K562 (cell line): ENCODE results near the gene CBLN2. TPM values are rescaled to one million over a fixed set of nuclear protein-coding genes. Genes with fewer than 3 reads are reported as not detected.

ENCODE experiments used
- ATAC-seq: fragments of 200-7000 bp; cut with Tn5 transposase; 3 replicates; pipeline ENCODE4 v1.9.1; 2020; ENCODE audit warnings: moderate library complexity
- BruUV-seq: library from RNA; stranded (reverse); fragments of 400-500 nt; replicated peaks from 2 replicates; lab custom pipeline; 2021; lab: Mats Ljungman, UMichigan
- CTCF ChIA-PET: fragments of 300-600 bp; formaldehyde crosslinking; extraction: SDS; loops from one replicate; lab custom pipeline; 2021; ENCODE audit warnings: low intra/inter-chr PET ratio; lab: Yijun Ruan, JAX
- POLR2A ChIA-PET: fragments of 300-600, 350-650 bp; sonication (Branson Sonifier 250); formaldehyde crosslinking; extraction: SDS; loops from one replicate; lab custom pipeline; 2021; ENCODE audit warnings: antibody characterized with exemption, inconsistent platforms; lab: Yijun Ruan, JAX
- DNase-seq, 4 experiments: peaks; one replicate each; pipeline versions ENCODE4 v3.0.0 to v3.0.0-alpha.2; 2011 to 2018; ENCODE audit warnings: low spot score in 3 of 4, mixed read lengths in 3 of 4; ENCODE audit errors: extremely low read depth in 1 of 4
- FAIRE-seq: peaks from 2 replicates; lab custom pipeline; 2011; peaks lifted over from hg19 to GRCh38; lab: Jason Lieb, UNC
- H2AFZ ChIP-seq: 2 replicates; pipeline ENCODE4 v1.6.0; 2011; ENCODE audit warnings: low read depth, low read length, control low read depth, inconsistent platforms
- H3K27ac ChIP-seq: fragments of 200-600 bp; 3 replicates; pipeline ENCODE4 v1.8.0; 2011; ENCODE audit warnings: low read depth, mild to moderate bottlenecking, control low read depth, inconsistent platforms, low read length, moderate library complexity, mixed read lengths; ENCODE audit errors: extremely low read depth
- H3K27me3 ChIP-seq, 2 experiments: fragments of 300-600 bp in 1 of 2; 2 replicates in 1 of 2; 3 replicates in 1 of 2; pipeline versions ENCODE4 v1.6.0 to v1.8.0; 2011; ENCODE audit warnings: inconsistent platforms in 2 of 2, low read length in 2 of 2, mild to moderate bottlenecking in 1 of 2, mixed read lengths in 1 of 2, moderate library complexity in 1 of 2; ENCODE audit not compliant: control insufficient read depth in 2 of 2, insufficient read depth in 2 of 2
- H3K36me3 ChIP-seq: fragments of 300-600 bp; 3 replicates; pipeline ENCODE4 v1.8.0; 2011; ENCODE audit warnings: mild to moderate bottlenecking, low read length, inconsistent platforms; ENCODE audit not compliant: control insufficient read depth, insufficient read depth
- H3K4me1 ChIP-seq, 2 experiments: fragments of 200-600 bp in 1 of 2; replicated peaks in 1 of 2; 2 replicates in 1 of 2; 3 replicates in 1 of 2; pipeline versions ENCODE4 v1.5.1 to v1.8.0; 2011; ENCODE audit warnings: inconsistent platforms in 2 of 2, low read length in 2 of 2, mild to moderate bottlenecking in 1 of 2, mixed read lengths in 1 of 2, moderate library complexity in 1 of 2; ENCODE audit not compliant: control insufficient read depth in 2 of 2, insufficient read depth in 2 of 2
- H3K4me2 ChIP-seq: 2 replicates; pipeline ENCODE4 v1.6.1; 2011; ENCODE audit warnings: low read length, control low read depth, inconsistent platforms, mixed read lengths; ENCODE audit not compliant: insufficient read depth
- H3K4me3 ChIP-seq: fragments of 200-600 bp; sonication (generic), shearing (Covaris generic); 2 replicates; pipeline ENCODE4 v1.5.1; 2016; ENCODE audit warnings: control low read depth, inconsistent platforms
- H3K79me2 ChIP-seq: fragments of 200-600 bp; 3 replicates; pipeline ENCODE4 v1.8.0; 2011; ENCODE audit warnings: low read length, inconsistent platforms; ENCODE audit not compliant: control insufficient read depth, insufficient read depth
- H3K9ac ChIP-seq, 2 experiments: 2 replicates each; pipeline versions ENCODE4 v1.6.0 to v1.6.1; 2011; ENCODE audit warnings: low read depth in 2 of 2, low read length in 2 of 2, control low read depth in 1 of 2, inconsistent platforms in 1 of 2, mild to moderate bottlenecking in 1 of 2, mixed read lengths in 1 of 2; ENCODE audit not compliant: insufficient read depth in 1 of 2
- H3K9me1 ChIP-seq: one replicate; pipeline ENCODE4 v1.6.0; 2011; ENCODE audit warnings: inconsistent platforms, mild to moderate bottlenecking, low read length, moderate library complexity; ENCODE audit not compliant: control insufficient read depth, insufficient read depth
- H3K9me3 ChIP-seq: replicated peaks from 2 replicates; pipeline ENCODE4 v1.5.1; 2011; ENCODE audit warnings: low read depth, low read length, inconsistent platforms; ENCODE audit not compliant: control insufficient read depth, insufficient read depth
- H4K20me1 ChIP-seq: replicated peaks from 2 replicates; pipeline ENCODE4 v1.6.1; 2011; ENCODE audit warnings: low read length, inconsistent platforms, mixed read lengths; ENCODE audit not compliant: control insufficient read depth, insufficient read depth
- ARID3A ChIP-seq: IDR thresholded peaks from 2 replicates; pipeline ENCODE4 v1.6.1; 2012; ENCODE audit warnings: low read depth, low read length, improper control_type of control experiment, borderline replicate concordance
- CREB1 ChIP-seq, 2 experiments: sonication (generic) in 1 of 2; formaldehyde crosslinking in 1 of 2; IDR thresholded peaks; 2 replicates each; pipeline versions ENCODE4 v1.6.1 to v1.8.0; 2012 to 2022; ENCODE audit warnings: inconsistent platforms in 1 of 2, mild to moderate bottlenecking in 1 of 2, missing genetic modification reagents in 1 of 2, moderate library complexity in 1 of 2
- NCOA2 ChIP-seq, 2 experiments: fragments of 450-650 bp; IDR thresholded peaks; 2 replicates each; pipeline ENCODE4 v1.6.1; 2018; ENCODE audit warnings: mild to moderate bottlenecking in 2 of 2, moderate library complexity in 1 of 2; ENCODE audit not compliant: partially characterized antibody in 2 of 2
- PRPF4 ChIP-seq: fragments of 200-400 bp; formaldehyde crosslinking; IDR thresholded peaks from one replicate; pipeline ENCODE4 v1.6.1; 2017; ENCODE audit warnings: low read length, low read depth, mild to moderate bottlenecking; ENCODE audit not compliant: insufficient read depth, poor library complexity, severe bottlenecking
- PTBP1 ChIP-seq: fragments of 200-400 bp; formaldehyde crosslinking; IDR thresholded peaks from 2 replicates; pipeline ENCODE4 v1.6.1; 2017; ENCODE audit warnings: low read depth, low read length
- SP2 ChIP-seq: IDR thresholded peaks from 2 replicates; pipeline ENCODE4 v1.6.1; 2011; ENCODE audit warnings: mild to moderate bottlenecking, low read depth, low read length, moderate library complexity; ENCODE audit not compliant: poor library complexity, severe bottlenecking; ENCODE audit errors: extremely low read depth
- TAF1 ChIP-seq: IDR thresholded peaks from 2 replicates; pipeline ENCODE4 v1.6.1; 2011; ENCODE audit warnings: mild to moderate bottlenecking, low read length, moderate library complexity; ENCODE audit not compliant: insufficient read depth, control insufficient read depth, severe bottlenecking; ENCODE audit errors: extremely low read depth
- ZNF23 ChIP-seq: fragments of 250-450 bp; sonication (Bioruptor Pico); IDR thresholded peaks from 2 replicates; pipeline ENCODE4 v1.4.0; 2020; ENCODE audit warnings: mild to moderate bottlenecking
- WGBS: fragments of 100-300 bp; shearing (Covaris generic); methylation state at CpG from one replicate; pipeline ENCODE4 v1.1.6; 2016; ENCODE audit warnings: low coverage, mixed read lengths; ENCODE audit not compliant: insufficient coverage; ENCODE audit errors: missing lambda C conversion rate; 5-methylcytosine and 5-hydroxymethylcytosine counted together
- in situ Hi-C: fragments of 300-500 bp; cut with MboI; formaldehyde crosslinking; loops from 4 replicates; pipeline ENCODE4 v1.15.0; 2018; ENCODE audit warnings: inconsistent platforms, mixed read lengths
- intact Hi-C: fragments of 100-400 bp; cut with micrococcal nuclease; formaldehyde crosslinking; loops from 2 replicates; pipeline ENCODE4 v1.14.2; 2022
- polyA plus RNA-seq, 8 experiments: library from polyadenylated mRNA; depleted of rRNA in 4 of 8; stranded (reverse) in 5 of 8; unstranded in 3 of 8; fragments of >200 nt; fragmentation: Nextera tagmentation in 2 of 8; fragmentation: Illumina TruSeq in 1 of 8; extraction: Ambion mirVana in 2 of 8; extraction: Trizol in 1 of 8; gene quantifications; 2 replicates each; pipeline versions ENCODE4 v1.2.1 to v1.2.3, GENCODE V29; 2011 to 2014; ENCODE audit warnings: inconsistent platforms in 1 of 8, missing spikeins in 1 of 8
- total RNA-seq, 7 experiments: library from RNA; depleted of rRNA in 6 of 7; stranded (reverse); fragments of >200 nt in 6 of 7; fragmentation: Illumina TruSeq in 2 of 7; extraction: Trizol in 2 of 7; gene quantifications; 2 replicates each; pipeline versions ENCODE4 v1.2.1 to v1.2.3, GENCODE V29; 2011 to 2021; ENCODE audit warnings: low replicate concordance in 1 of 7
- TF ChIP-seq, protein P1 (sequence below): fragments of 450-650 bp; conservative IDR thresholded peaks from 2 replicates; pipeline ENCODE4 v1.6.1; 2016; ENCODE audit warnings: missing genetic modification characterization, low read depth, mild to moderate bottlenecking, missing compliant biosample characterization, moderate library complexity
- TF ChIP-seq, protein P2 (sequence below), 2 experiments: fragments of 450-650 bp in 1 of 2; sonication (generic) in 1 of 2; formaldehyde crosslinking in 1 of 2; IDR thresholded peaks in 1 of 2; conservative IDR thresholded peaks in 1 of 2; 2 replicates each; pipeline versions ENCODE4 v1.6.1 to v1.8.1; 2016 to 2023; ENCODE audit warnings: mild to moderate bottlenecking in 2 of 2, moderate library complexity in 2 of 2, inconsistent platforms in 1 of 2, missing genetic modification reagents in 1 of 2

CBLN2 gene
- total and polyA plus RNA-seq, 9 of the 15 experiments (the other 6 are each of a cell fraction or from before 2014, with no cell fraction given) = not detected

DNA sequence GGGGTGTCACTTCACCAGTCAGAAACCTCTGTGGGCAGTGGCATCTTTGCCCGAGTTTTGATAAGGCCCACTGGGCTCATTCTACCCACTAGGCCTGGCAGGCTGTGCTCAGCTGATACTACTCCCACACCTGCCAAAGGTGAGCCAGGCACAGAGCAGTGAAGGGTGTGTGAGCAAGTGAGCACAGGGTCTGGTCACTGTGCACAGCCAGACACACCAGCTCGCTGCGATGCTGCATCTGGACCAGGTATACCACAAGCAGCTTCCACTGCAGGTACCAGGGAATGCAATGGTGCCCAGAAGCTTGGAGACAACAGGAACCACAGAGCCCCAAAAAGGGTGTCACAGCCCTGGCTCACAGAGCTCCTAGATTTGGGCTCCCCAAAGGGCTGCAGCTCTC is 40.6 kb upstream of the CBLN2 start:
- DNase-seq = no peak
- H3K36me3 ChIP-seq = no peaks in the 10 kb centered on the region
- POLR2A ChIA-PET = no interaction called here
- in situ Hi-C loops = no loop called here
- no peak overlapping the region for H3K4me3 ChIP-seq
- TF ChIP-seq, protein P1, sequence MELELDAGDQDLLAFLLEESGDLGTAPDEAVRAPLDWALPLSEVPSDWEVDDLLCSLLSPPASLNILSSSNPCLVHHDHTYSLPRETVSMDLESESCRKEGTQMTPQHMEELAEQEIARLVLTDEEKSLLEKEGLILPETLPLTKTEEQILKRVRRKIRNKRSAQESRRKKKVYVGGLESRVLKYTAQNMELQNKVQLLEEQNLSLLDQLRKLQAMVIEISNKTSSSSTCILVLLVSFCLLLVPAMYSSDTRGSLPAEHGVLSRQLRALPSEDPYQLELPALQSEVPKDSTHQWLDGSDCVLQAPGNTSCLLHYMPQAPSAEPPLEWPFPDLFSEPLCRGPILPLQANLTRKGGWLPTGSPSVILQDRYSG (tag) = no peak
- no peak for TF ChIP-seq CREB1 (IDR thresholded peaks at IDR 0.05)
- no peak for TF ChIP-seq CREB1 (CRISPR knock-in tag; IDR thresholded peaks at IDR 0.05)
- TF ChIP-seq PRPF4 = no peak
- no peak for TF ChIP-seq TAF1
- no peak for TF ChIP-seq SP2
- TF ChIP-seq PTBP1 = no peak
- TF ChIP-seq, protein P2, sequence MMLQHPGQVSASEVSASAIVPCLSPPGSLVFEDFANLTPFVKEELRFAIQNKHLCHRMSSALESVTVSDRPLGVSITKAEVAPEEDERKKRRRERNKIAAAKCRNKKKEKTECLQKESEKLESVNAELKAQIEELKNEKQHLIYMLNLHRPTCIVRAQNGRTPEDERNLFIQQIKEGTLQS (IDR thresholded peaks at IDR 0.05) = no peak
- TF ChIP-seq, protein P2 (CRISPR knock-in tag; conservative IDR thresholded peaks at IDR 0.05) = no peak
- no peak for TF ChIP-seq ARID3A
- no peak for TF ChIP-seq NCOA2 (IDR thresholded peaks at IDR 0.05; ENCODE audit: partially characterized antibody in 2 of 2)
- no peak for TF ChIP-seq ZNF23 (CRISPR knock-in tag)
- H4K20me1 ChIP-seq = no peaks in the 10 kb centered on the region
- no peaks in the 10 kb centered on the region for H3K9me3 ChIP-seq
- H3K4me1 ChIP-seq = no peaks in the 10 kb centered on the region
- no peak for FAIRE-seq
- no peak overlapping the region for H3K4me2 ChIP-seq
- ATAC-seq = no peak
- WGBS = 0% methylated on average over 3 of the region's 3 CpGs
- H3K9me1 ChIP-seq = no peaks in the 10 kb centered on the region
- no peak overlapping the region for H3K9ac ChIP-seq
- H3K27me3 ChIP-seq = no peaks in the 10 kb centered on the region
- no TSS peak for BruUV-seq
- H3K27ac ChIP-seq = no peak overlapping the region
- CTCF ChIA-PET = no interaction called here
- intact Hi-C loops = no loop called here
- H2AFZ ChIP-seq = no peak overlapping the region
- H3K79me2 ChIP-seq = no peaks in the 10 kb centered on the region
